SU-DHL-6 (cell line): ENCODE measurements around the gene EFCAB6.

Experiments
- EZH2phosphoT487 ChIP-seq: fragments of 200-600 bp; sonication (generic), shearing (Covaris generic); conservative IDR thresholded peaks from 2 replicates; pipeline ENCODE4 v1.6.1; 2018; ENCODE audit warnings: mild to moderate bottlenecking, antibody characterized with exemption, low read length, moderate library complexity, mixed read lengths
- TF ChIP-seq, protein P1 (sequence below): fragments of 200-600 bp; sonication (generic); IDR thresholded peaks from one replicate; pipeline ENCODE4 v1.5.1; 2017; ENCODE audit warnings: antibody characterized with exemption, mild to moderate bottlenecking, low read length, moderate library complexity; ENCODE audit not compliant: insufficient read depth, poor library complexity, severe bottlenecking

DNA sequence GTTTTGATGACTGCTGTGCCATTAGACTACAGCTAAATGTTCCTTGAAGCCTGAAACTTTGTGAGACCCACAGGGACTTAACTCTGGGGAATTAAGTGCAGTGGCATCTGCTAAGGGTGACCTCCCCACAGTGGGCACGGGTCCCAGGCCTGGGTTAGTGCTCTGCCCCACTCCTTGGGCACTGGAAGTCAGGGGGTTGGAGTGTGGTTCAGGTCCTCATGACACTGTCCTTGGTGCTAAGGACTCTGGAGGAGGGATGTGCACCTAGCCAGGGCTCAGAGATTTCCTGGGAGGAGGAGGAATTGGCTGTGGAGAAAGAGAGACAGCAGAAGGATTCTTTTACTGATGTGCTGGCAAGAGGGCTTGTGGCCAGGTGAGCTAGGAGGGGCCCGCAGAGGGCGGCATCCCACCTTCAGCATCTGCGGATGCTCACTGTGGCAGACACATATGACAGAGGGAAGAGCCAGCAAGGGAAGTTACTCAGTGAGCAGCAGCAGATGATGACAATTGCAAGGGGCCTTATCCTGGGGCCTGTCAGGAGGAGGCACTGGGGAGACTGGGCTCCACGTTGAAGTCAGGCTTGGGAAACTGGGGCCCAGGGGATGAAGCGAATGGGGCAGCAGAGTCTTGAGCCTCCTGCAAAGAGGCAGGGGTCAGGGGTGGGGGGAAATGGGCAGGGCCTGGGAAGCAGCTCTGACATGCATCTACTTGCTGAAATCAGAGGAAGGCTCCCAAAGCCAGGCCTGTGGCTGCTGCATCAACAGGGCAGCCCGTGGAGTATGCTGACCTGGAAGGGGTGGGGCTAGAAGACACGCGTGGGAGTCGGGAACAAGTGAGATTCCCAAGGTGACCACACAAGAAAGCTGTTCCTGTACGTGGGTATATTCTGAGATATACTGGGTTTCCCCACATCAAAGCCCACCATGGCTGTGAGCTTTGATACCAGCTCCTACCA, 256.3 kb downstream of the EFCAB6 start:
- TF ChIP-seq, protein P1, sequence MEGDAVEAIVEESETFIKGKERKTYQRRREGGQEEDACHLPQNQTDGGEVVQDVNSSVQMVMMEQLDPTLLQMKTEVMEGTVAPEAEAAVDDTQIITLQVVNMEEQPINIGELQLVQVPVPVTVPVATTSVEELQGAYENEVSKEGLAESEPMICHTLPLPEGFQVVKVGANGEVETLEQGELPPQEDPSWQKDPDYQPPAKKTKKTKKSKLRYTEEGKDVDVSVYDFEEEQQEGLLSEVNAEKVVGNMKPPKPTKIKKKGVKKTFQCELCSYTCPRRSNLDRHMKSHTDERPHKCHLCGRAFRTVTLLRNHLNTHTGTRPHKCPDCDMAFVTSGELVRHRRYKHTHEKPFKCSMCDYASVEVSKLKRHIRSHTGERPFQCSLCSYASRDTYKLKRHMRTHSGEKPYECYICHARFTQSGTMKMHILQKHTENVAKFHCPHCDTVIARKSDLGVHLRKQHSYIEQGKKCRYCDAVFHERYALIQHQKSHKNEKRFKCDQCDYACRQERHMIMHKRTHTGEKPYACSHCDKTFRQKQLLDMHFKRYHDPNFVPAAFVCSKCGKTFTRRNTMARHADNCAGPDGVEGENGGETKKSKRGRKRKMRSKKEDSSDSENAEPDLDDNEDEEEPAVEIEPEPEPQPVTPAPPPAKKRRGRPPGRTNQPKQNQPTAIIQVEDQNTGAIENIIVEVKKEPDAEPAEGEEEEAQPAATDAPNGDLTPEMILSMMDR = no peak
- no peak for TF ChIP-seq EZH2phosphoT487
